ENCODE results near the gene EFNB3.

The EFNB3 gene

DNA sequence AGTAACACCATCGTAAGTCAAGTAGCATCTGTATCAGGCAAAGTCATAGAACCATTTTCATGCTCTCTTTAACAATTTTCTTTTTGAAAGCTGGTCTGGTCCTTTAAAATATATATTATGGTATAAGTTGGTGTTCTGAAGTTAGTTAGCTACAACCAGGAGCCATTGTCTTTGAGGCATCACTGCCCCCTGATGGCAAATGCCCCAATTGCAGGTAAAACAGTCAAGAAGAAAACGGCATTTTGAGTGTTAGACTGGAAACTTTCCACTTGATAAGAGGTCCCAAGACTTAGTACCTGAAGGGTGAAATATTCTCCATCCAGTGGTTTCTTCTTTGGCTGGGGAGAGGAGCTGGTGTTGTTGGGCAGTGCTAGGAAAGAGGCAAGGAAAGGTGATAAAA, 31.8 kb upstream of the EFNB3 start:
- DNase-seq (ENCODE audit: low spot score) = no peak

DNA sequence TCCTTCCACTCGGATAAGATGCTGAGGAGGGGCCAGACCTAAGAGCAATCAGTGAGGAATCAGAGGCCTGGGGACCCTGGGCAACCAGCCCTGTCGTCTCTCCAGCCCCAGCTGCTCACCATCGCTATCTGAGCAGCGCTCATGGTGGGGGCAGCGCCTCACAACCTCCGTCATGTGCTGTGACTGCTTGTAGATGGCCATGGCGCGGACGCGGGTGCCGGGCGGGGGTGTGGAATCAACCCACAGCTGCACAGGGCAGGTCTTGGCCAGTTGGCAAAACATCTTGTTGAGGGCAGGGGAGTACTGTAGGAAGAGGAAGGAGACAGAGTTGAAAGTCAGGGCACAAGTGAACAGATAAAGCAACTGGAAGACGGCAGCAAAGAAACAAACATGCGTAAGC, 30.1 kb upstream of the EFNB3 start:
- no peak overlapping the region for H3K27ac ChIP-seq
- POLR2A ChIA-PET (ENCODE audit: low non-redundant PET) = no interaction called here
- TF ChIP-seq, protein P1, sequence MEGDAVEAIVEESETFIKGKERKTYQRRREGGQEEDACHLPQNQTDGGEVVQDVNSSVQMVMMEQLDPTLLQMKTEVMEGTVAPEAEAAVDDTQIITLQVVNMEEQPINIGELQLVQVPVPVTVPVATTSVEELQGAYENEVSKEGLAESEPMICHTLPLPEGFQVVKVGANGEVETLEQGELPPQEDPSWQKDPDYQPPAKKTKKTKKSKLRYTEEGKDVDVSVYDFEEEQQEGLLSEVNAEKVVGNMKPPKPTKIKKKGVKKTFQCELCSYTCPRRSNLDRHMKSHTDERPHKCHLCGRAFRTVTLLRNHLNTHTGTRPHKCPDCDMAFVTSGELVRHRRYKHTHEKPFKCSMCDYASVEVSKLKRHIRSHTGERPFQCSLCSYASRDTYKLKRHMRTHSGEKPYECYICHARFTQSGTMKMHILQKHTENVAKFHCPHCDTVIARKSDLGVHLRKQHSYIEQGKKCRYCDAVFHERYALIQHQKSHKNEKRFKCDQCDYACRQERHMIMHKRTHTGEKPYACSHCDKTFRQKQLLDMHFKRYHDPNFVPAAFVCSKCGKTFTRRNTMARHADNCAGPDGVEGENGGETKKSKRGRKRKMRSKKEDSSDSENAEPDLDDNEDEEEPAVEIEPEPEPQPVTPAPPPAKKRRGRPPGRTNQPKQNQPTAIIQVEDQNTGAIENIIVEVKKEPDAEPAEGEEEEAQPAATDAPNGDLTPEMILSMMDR (conservative IDR thresholded peaks at IDR 0.05; ENCODE audit: low read depth) = no peak
- CTCF ChIA-PET = no interaction called here
- DNase-seq (ENCODE audit: low spot score) = no peak

More for the DNA sequence above, 31.8 kb upstream of the EFNB3 start:
- no peak overlapping the region for H3K27ac ChIP-seq
- TF ChIP-seq, protein P1 (conservative IDR thresholded peaks at IDR 0.05; ENCODE audit: low read depth) = no peak
- ChIA-PET POLR2A (ENCODE audit: low non-redundant PET) (no interaction called here), CTCF (interaction anchor here (0.5 to 1.6 kb wide), 5 partner anchors 14 to 331 kb away, joined by 3 to 7 read pairs (median 3); partner anchors contain the start of genes TP53 and WRAP53)

DNA sequence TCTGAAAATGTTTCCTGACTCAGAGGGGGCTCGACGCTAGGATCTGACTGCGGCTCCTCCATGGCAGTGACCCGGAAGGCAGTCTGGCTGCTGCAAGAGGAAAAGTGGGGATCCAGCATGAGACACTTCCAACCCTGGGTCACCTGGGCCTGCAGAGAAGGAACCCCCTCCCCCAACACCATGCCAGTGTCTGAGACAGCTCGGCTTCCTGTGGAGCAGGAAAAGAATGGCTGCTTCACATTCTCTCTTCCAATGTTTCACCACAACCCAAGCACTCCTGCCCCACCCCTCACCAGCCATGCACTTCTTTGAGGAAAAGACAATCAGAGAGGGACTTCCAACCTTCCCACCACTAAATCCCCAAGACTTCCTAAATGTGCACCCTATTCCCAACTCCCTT, 28.5 kb upstream of the EFNB3 start:
- ChIA-PET POLR2A (ENCODE audit: low non-redundant PET) (interaction anchor here (1.1 kb wide), 1 partner anchor 11 kb away, joined by 3 read pairs; the partner anchor contains the start of gene TP53), CTCF (no interaction called here)
- DNase-seq (ENCODE audit: low spot score) = no peak
- 0 out of 2 replicates have a peak overlapping the region, but pooled peaks have one; percentile 12 for H3K27ac ChIP-seq
- TF ChIP-seq, protein P1 (conservative IDR thresholded peaks at IDR 0.05; ENCODE audit: low read depth) = no peak

GRCh38 chr17:7677388-7678067, 27.5 kb upstream of the EFNB3 start:
- 0 out of 2 replicates have a peak overlapping the region, but pooled peaks have one; percentile 5 for H3K27ac ChIP-seq
- CTCF ChIA-PET = interaction anchor here (1.2 kb wide), 1 partner anchor 45 kb away, joined by 3 read pairs; no protein-coding TSS in a partner anchor
- no peak for DNase-seq (ENCODE audit: low spot score)
- TF ChIP-seq, protein P1 (conservative IDR thresholded peaks at IDR 0.05; ENCODE audit: low read depth) = no peak
- POLR2A ChIA-PET (ENCODE audit: low non-redundant PET) = interaction anchor here (1.1 kb wide), 1 partner anchor 10 kb away, joined by 3 read pairs; the partner anchor contains the start of gene TP53

DNA sequence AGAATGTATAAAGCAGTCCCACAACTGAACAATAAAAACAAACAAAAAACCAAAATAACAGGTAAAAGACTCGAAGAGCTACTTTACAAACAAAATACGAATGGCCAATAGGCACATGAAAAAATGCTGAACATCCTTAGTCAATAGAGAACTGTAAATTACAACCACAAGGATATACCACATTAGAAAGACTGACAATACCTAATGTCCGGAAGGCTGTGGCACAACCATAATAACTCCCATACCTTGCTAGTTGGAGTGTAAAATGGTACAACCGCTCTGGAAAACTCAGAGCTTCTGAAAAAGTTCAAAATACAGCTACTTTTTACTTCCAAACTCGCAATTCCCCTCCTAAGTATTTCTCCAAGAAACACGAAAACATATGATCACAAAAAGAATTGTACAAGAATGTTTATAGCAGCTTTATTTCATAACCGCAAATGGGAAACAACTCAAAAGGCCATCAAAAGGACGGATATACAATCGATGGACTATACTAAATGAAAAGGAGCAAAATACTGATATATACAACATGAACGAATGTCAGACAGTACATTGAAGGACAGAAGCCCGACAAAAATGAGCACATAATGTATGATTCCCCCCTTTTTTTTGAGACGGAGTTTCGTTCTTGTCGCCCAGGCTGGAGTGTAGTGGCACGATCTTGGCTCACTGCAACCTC, 20.0 kb upstream of the EFNB3 start:
- ChIA-PET CTCF (interaction anchor here (0.6 to 0.7 kb wide), 3 partner anchors 32 to 656 kb away, joined by 3 read pairs; no protein-coding TSS in a partner anchor), POLR2A (ENCODE audit: low non-redundant PET) (no interaction called here)
- DNase-seq (ENCODE audit: low spot score) = no peak
- peak overlapping the region; percentile 97 for H3K27ac ChIP-seq
- TF ChIP-seq, protein P1 (conservative IDR thresholded peaks at IDR 0.05; ENCODE audit: low read depth) = no peak

GRCh38 chr17:7685533-7686221, 19.3 kb upstream of the EFNB3 start:
- DNase-seq (ENCODE audit: low spot score) = peak; percentile 89
- POLR2A ChIA-PET (ENCODE audit: low non-redundant PET) = interaction anchor here (0.5 to 1.5 kb wide), 4 partner anchors 35 to 170 kb away, joined by 3 to 5 read pairs (median 4); partner anchors contain the start of genes ATP1B2 and SAT2
- peak overlapping the region; percentile 97 for H3K27ac ChIP-seq
- TF ChIP-seq, protein P1 (conservative IDR thresholded peaks at IDR 0.05; ENCODE audit: low read depth) = no peak
- CTCF ChIA-PET = interaction anchor here (0.6 to 0.7 kb wide), 7 partner anchors 28 to 655 kb away, joined by 3 to 4 read pairs (median 3); partner anchors contain the start of gene SOX15
